ENCODE results near the gene APCDD1L. TPM values are rescaled to one million over a fixed set of nuclear protein-coding genes. Genes with fewer than 3 reads are reported as not detected.

APCDD1L gene
- total RNA-seq, 1 experiment from 2014 or later: 2.4 TPM

DNA sequence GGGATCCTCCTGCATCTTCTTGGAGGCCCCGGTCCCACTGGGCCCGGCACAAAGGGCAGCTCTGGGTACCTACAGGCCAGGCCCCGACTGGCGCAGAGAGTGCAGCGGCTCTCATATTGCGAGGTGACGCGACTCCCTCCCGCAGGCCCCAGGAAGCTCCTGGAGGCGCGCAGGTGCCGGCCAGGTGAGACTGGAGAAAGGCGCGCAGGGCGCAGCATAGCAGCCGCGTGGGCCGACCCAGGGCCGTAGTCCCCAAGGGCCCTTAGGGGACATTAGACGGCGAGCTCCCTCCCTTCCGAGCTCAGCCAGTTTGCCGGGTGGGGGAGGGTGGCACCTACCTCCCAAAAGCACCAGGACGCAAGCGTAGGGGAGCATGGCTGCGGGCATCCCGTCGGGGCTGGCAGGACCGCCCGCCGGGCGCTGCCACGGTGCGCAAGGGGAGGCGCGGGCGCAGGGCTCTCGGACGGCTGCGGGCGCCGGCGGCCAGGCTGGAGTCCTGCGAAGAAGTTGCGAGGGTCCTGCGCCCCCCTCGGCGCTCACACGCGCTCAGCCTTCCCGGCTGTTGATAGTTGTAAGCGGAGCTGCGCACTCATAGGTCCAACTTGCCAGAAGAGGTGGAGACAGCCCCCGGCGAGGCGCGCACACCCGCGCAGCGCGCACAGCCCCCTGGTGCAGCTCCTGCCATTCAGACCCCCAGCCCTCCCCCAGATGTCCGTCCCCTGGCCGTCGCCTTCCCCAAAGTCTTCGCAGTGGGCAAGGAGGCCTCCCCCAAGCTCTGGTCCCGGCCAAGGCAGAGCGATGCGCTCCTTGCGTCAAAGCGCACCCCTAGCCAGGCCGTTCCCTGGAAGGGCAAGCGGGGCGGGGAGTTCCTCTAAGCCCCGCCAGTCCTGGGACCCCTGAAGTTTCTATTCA, 622 bp downstream of the APCDD1L start (continued):
- TF ChIP-seq ARID4B (CRISPR knock-in tag; IDR thresholded peaks at IDR 0.05; ENCODE audit: borderline replicate concordance) (peak; percentile 24; the same call in 1 of the 2 replicates), SP1 (CRISPR knock-in tag; conservative IDR thresholded peaks at IDR 0.05) (no peak), ZNF121 (CRISPR knock-in tag; IDR thresholded peaks at IDR 0.05) (no peak), TEAD1 (CRISPR knock-in tag; IDR thresholded peaks at IDR 0.05) (no peak), JUN (CRISPR knock-in tag; IDR thresholded peaks at IDR 0.05) (no peak), NFE2L1 (CRISPR knock-in tag; IDR thresholded peaks at IDR 0.05) (no peak), ZNF423 (CRISPR knock-in tag; IDR thresholded peaks at IDR 0.05) (peak; percentile 70), TEAD4 (CRISPR knock-in tag; IDR thresholded peaks at IDR 0.05) (no peak), SOX15 (CRISPR knock-in tag; IDR thresholded peaks at IDR 0.05) (no peak), IRF1 (CRISPR knock-in tag; IDR thresholded peaks at IDR 0.05) (no peak), NR1H2 (CRISPR knock-in tag; IDR thresholded peaks at IDR 0.05) (no peak), FOXJ3 (CRISPR knock-in tag; IDR thresholded peaks at IDR 0.05; ENCODE audit: borderline replicate concordance) (no peak), KAT7 (CRISPR knock-in tag; IDR thresholded peaks at IDR 0.05; ENCODE audit: borderline replicate concordance) (no peak), SMAD3 (CRISPR knock-in tag; IDR thresholded peaks at IDR 0.05; ENCODE audit: borderline replicate concordance) (no peak), EMX1 (CRISPR knock-in tag; IDR thresholded peaks at IDR 0.05) (no peak), NFATC4 (CRISPR knock-in tag; IDR thresholded peaks at IDR 0.05) (no peak), GABPB1 (CRISPR knock-in tag; IDR thresholded peaks at IDR 0.05) (no peak), FOXK1 (CRISPR knock-in tag; IDR thresholded peaks at IDR 0.05) (peak; percentile 80), GRHL2 (CRISPR knock-in tag; IDR thresholded peaks at IDR 0.05; ENCODE audit: insufficient replicate concordance, severe bottlenecking) (no peak), JAZF1 (CRISPR knock-in tag; IDR thresholded peaks at IDR 0.05) (no peak), FOXP4 (CRISPR knock-in tag; IDR thresholded peaks at IDR 0.05) (no peak; the same call in 1 of the 2 replicates), ELF4 (CRISPR knock-in tag; IDR thresholded peaks at IDR 0.05; ENCODE audit: low read depth) (no peak)
- TF ChIP-seq, protein P1, sequence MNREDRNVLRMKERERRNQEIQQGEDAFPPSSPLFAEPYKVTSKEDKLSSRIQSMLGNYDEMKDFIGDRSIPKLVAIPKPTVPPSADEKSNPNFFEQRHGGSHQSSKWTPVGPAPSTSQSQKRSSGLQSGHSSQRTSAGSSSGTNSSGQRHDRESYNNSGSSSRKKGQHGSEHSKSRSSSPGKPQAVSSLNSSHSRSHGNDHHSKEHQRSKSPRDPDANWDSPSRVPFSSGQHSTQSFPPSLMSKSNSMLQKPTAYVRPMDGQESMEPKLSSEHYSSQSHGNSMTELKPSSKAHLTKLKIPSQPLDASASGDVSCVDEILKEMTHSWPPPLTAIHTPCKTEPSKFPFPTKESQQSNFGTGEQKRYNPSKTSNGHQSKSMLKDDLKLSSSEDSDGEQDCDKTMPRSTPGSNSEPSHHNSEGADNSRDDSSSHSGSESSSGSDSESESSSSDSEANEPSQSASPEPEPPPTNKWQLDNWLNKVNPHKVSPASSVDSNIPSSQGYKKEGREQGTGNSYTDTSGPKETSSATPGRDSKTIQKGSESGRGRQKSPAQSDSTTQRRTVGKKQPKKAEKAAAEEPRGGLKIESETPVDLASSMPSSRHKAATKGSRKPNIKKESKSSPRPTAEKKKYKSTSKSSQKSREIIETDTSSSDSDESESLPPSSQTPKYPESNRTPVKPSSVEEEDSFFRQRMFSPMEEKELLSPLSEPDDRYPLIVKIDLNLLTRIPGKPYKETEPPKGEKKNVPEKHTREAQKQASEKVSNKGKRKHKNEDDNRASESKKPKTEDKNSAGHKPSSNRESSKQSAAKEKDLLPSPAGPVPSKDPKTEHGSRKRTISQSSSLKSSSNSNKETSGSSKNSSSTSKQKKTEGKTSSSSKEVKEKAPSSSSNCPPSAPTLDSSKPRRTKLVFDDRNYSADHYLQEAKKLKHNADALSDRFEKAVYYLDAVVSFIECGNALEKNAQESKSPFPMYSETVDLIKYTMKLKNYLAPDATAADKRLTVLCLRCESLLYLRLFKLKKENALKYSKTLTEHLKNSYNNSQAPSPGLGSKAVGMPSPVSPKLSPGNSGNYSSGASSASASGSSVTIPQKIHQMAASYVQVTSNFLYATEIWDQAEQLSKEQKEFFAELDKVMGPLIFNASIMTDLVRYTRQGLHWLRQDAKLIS (CRISPR knock-in tag; IDR thresholded peaks at IDR 0.05; ENCODE audit: borderline replicate concordance): no peak
- TF ChIP-seq, protein P2, sequence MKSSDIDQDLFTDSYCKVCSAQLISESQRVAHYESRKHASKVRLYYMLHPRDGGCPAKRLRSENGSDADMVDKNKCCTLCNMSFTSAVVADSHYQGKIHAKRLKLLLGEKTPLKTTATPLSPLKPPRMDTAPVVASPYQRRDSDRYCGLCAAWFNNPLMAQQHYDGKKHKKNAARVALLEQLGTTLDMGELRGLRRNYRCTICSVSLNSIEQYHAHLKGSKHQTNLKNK (CRISPR knock-in tag; IDR thresholded peaks at IDR 0.05): no peak
- TF ChIP-seq, protein P3, sequence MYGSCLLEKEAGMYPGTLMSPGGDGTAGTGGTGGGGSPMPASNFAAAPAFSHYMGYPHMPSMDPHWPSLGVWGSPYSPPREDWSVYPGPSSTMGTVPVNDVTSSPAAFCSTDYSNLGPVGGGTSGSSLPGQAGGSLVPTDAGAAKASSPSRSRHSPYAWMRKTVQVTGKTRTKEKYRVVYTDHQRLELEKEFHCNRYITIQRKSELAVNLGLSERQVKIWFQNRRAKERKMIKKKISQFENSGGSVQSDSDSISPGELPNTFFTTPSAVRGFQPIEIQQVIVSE (CRISPR knock-in tag; IDR thresholded peaks at IDR 0.05; ENCODE audit: borderline replicate concordance): no peak
- TF ChIP-seq, protein P4, sequence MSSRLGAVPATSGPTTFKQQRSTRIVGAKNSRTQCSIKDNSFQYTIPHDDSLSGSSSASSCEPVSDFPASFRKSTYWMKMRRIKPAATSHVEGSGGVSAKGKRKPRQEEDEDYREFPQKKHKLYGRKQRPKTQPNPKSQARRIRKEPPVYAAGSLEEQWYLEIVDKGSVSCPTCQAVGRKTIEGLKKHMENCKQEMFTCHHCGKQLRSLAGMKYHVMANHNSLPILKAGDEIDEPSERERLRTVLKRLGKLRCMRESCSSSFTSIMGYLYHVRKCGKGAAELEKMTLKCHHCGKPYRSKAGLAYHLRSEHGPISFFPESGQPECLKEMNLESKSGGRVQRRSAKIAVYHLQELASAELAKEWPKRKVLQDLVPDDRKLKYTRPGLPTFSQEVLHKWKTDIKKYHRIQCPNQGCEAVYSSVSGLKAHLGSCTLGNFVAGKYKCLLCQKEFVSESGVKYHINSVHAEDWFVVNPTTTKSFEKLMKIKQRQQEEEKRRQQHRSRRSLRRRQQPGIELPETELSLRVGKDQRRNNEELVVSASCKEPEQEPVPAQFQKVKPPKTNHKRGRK (CRISPR knock-in tag; IDR thresholded peaks at IDR 0.05; ENCODE audit: borderline replicate concordance): no peak
